Transverse colon (tissue), 4 donors: ENCODE data around the gene THAP4. TPM values are rescaled to one million over a fixed set of nuclear protein-coding genes. Genes with fewer than 3 reads are reported as not detected.

ENCODE experiments used
- DNase-seq: peaks from one replicate; pipeline ENCODE4 v3.0.0-alpha.2; 2019
- H3K27ac ChIP-seq, 4 donors: fragments of 200-600 bp; sonication (generic); 2 replicates each; pipeline ENCODE4 v1.5.1; 2016 to 2018; ENCODE audit warnings: inconsistent platforms in 4 of 4
- H3K27me3 ChIP-seq: fragments of 200-600 bp; sonication (generic); 2 replicates; pipeline ENCODE4 v1.5.1; 2017; ENCODE audit warnings: inconsistent platforms
- H3K36me3 ChIP-seq, 4 donors: fragments of 200-600 bp; sonication (generic); 2 replicates each; pipeline ENCODE4 v1.5.1; 2017 to 2019; ENCODE audit warnings: inconsistent platforms in 4 of 4
- H3K4me1 ChIP-seq, 4 donors: fragments of 200-600 bp; sonication (generic); 2 replicates each; pipeline ENCODE4 v1.5.1; 2017 to 2020; ENCODE audit warnings: inconsistent platforms in 4 of 4
- H3K4me3 ChIP-seq, 4 donors: fragments of 200-600 bp; sonication (generic); 1 replicate in 1 of 4; 2 replicates in 3 of 4; pipeline versions ENCODE4 v1.5.1 to v1.6.1; 2017 to 2019; ENCODE audit warnings: inconsistent platforms in 4 of 4
- H3K9me3 ChIP-seq, 2 donors: fragments of 200-600 bp; sonication (generic); 2 replicates each; pipeline ENCODE4 v1.5.1; 2017 to 2019; ENCODE audit warnings: inconsistent platforms in 2 of 2
- EP300 ChIP-seq: sonication (generic); formaldehyde crosslinking; IDR thresholded peaks from one replicate; pipeline ENCODE4 v1.6.1; 2017; ENCODE audit warnings: antibody characterized with exemption, low read depth
- POLR2A ChIP-seq: fragments of 450-650 bp; IDR thresholded peaks from one replicate; pipeline ENCODE4 v1.6.1; 2016; ENCODE audit warnings: antibody characterized with exemption, mild to moderate bottlenecking, moderate library complexity
- POLR2AphosphoS5 ChIP-seq, 3 donors: sonication (generic); formaldehyde crosslinking; IDR thresholded peaks; one replicate each; pipeline ENCODE4 v1.6.1; 2016; ENCODE audit warnings: antibody characterized with exemption in 3 of 3
- WGBS, 2 donors: methylation state at CpG; one replicate each; pipeline ENCODE4 v1.1.5; 2018; ENCODE audit warnings: low coverage in 1 of 2; 5-methylcytosine and 5-hydroxymethylcytosine counted together
- in situ Hi-C, 4 donors: fragments of 200-750 bp; cut with MboI; loops; one replicate each; pipeline versions ENCODE4 v1.15.0 to v1.15.1; 2017; ENCODE audit warnings: low sequenced_read_pairs in 3 of 4, low pct_ligation_motif_present in 1 of 4, low pct_unique_long_range_greater_than_20kb in 1 of 4
- intact Hi-C: fragments of 100-400 bp; cut with DNase I; formaldehyde crosslinking; loops from one replicate; pipeline ENCODE4 v1.15.1; 2023; ENCODE audit warnings: low total_unique reads
- total RNA-seq, 4 donors: library from RNA; depleted of rRNA; stranded (reverse); fragments of >200 nt; gene quantifications; one replicate each; pipeline ENCODE4 v1.1.0, GENCODE V29; 2016
- TF ChIP-seq, protein P1 (sequence below), 5 experiments: fragments of 200-600 bp in 3 of 5; fragments of 450-650 bp in 2 of 5; sonication (generic) in 3 of 5; IDR thresholded peaks; 1 replicate in 2 of 5; 2 replicates in 3 of 5; pipeline ENCODE4 v1.5.1; 2016 to 2017; ENCODE audit warnings: antibody characterized with exemption in 5 of 5, inconsistent platforms in 3 of 5, mild to moderate bottlenecking in 2 of 5, moderate library complexity in 1 of 5

The THAP4 gene
- total RNA-seq, 4 donors from 2014 or later = 65.1 to 142 (median 82.8) TPM

DNA sequence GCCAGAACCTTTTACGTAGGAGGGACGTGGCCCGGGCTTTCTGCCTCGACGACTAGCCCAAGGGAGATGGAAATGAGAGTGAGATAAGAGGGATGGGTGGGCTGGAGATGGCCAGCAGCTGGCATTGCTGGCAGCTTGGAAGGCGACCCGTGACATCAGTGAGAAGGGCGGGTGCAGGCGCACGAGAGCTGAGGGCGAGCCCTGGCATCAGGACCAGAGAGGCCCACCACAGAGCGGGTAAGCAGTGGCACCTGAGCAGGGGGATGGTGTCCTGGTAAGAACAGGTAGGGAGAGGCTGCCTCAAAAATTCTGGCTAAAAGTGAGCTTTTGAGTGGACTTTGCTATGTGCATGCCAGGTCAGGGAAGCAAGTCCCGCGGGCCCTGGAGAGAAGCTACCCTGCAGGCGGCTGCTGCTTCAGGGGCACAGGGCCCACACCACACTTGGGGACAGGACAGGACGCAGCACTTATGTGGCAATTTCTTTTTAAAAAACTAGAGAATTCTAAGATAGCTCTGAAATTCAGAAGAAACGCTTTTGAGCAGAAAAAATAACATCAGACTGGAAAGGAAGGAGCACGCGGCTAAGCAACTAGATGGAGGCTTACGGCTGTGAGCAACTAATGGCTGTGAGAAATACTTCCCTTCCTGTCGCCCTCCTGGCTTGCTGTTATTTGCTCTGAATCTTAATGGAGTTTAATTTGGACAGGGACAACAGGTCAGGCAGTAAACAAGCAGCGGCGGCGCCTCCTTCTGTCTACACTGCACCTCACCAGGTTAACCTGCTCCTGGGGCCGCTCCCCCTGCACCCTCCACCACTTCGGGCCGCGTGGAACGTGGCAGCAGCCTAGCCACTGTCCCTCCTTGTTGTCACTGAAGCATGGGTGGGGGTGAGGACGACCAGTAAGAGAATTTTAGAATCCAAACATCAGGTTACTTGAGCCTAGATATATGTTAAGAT, 20.5 kb downstream of the THAP4 start:
- Histone ChIP-seq H3K4me3 (peak overlapping the region in 3 of 4 donors; percentile 25 to 48 (median 30)), H3K9me3 (no peaks in the 10 kb centered on the region), H3K27me3 (no peaks in the 10 kb centered on the region), H3K4me1 (peaks cover 0 to 35% (median 16%) of the 10 kb centered on the region in 4 donors), H3K27ac (peak overlapping the region in 3 of 4 donors; percentile 44 to 63 (median 58)), H3K36me3 (no peaks in the 10 kb centered on the region)
- DNase-seq = no peak
- WGBS, 2 donors = 90 to 93% methylated on average over 10 to 30 of the region's 30 CpGs
- in situ Hi-C loops = no loop called here
- intact Hi-C loops = no loop called here
- no peak for TF ChIP-seq POLR2AphosphoS5 (IDR thresholded peaks at IDR 0.05)
- no peak for TF ChIP-seq POLR2A
- TF ChIP-seq EP300 = no peak
- TF ChIP-seq, protein P1, sequence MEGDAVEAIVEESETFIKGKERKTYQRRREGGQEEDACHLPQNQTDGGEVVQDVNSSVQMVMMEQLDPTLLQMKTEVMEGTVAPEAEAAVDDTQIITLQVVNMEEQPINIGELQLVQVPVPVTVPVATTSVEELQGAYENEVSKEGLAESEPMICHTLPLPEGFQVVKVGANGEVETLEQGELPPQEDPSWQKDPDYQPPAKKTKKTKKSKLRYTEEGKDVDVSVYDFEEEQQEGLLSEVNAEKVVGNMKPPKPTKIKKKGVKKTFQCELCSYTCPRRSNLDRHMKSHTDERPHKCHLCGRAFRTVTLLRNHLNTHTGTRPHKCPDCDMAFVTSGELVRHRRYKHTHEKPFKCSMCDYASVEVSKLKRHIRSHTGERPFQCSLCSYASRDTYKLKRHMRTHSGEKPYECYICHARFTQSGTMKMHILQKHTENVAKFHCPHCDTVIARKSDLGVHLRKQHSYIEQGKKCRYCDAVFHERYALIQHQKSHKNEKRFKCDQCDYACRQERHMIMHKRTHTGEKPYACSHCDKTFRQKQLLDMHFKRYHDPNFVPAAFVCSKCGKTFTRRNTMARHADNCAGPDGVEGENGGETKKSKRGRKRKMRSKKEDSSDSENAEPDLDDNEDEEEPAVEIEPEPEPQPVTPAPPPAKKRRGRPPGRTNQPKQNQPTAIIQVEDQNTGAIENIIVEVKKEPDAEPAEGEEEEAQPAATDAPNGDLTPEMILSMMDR (IDR thresholded peaks at IDR 0.05) = no peak

GRCh38 chr2:241615522-241616052, 21.4 kb downstream of the THAP4 start:
- Histone ChIP-seq H3K36me3 (no peaks in the 10 kb centered on the region), H3K4me3 (no peak overlapping the region), H3K9me3 (no peaks in the 10 kb centered on the region), H3K27ac (no peak overlapping the region), H3K4me1 (peaks cover 5 to 44% (median 21%) of the 10 kb centered on the region in 4 donors), H3K27me3 (no peaks in the 10 kb centered on the region)
- in situ Hi-C loops = no loop called here
- TF ChIP-seq EP300 (no peak), POLR2AphosphoS5 (IDR thresholded peaks at IDR 0.05) (no peak), POLR2A (no peak)
- TF ChIP-seq, protein P1 (IDR thresholded peaks at IDR 0.05) = no peak
- WGBS, 2 donors = 50 to 87% methylated on average over 1 to 16 of the region's 16 CpGs
- no peak for DNase-seq
- intact Hi-C loops = no loop called here

GRCh38 chr2:241615041-241615440, 21.9 kb downstream of the THAP4 start:
- Histone ChIP-seq H3K36me3 (no peaks in the 10 kb centered on the region), H3K27ac (no peak overlapping the region), H3K4me1 (peaks cover 7 to 47% (median 24%) of the 10 kb centered on the region in 4 donors), H3K9me3 (no peaks in the 10 kb centered on the region), H3K27me3 (no peaks in the 10 kb centered on the region), H3K4me3 (no peak overlapping the region)
- TF ChIP-seq POLR2A (no peak), EP300 (no peak), POLR2AphosphoS5 (IDR thresholded peaks at IDR 0.05) (no peak)
- TF ChIP-seq, protein P1 (IDR thresholded peaks at IDR 0.05) = no peak
- intact Hi-C loops (no loop called here), in situ Hi-C loops (no loop called here)
- WGBS, 2 donors = 65 to 67% methylated on average over 8 to 11 of the region's 11 CpGs
- DNase-seq = no peak

GRCh38 chr2:241613017-241613780, 23.8 kb downstream of the THAP4 start:
- H3K4me3 ChIP-seq = no peak overlapping the region
- intact Hi-C loops = no loop called here
- 79 to 82% methylated on average over 12 to 15 of the region's 15 CpGs for WGBS, 2 donors

More at GRCh38 chr2:241613017-241613780, 23.8 kb downstream of the THAP4 start:
- no peak for DNase-seq
- Histone ChIP-seq H3K9me3 (no peaks in the 10 kb centered on the region), H3K36me3 (no peaks in the 10 kb centered on the region), H3K27me3 (no peaks in the 10 kb centered on the region), H3K4me1 (peaks cover 7 to 56% (median 29%) of the 10 kb centered on the region in 4 donors), H3K27ac (peak overlapping the region in 3 of 4 donors; percentile 14 to 88 (median 85))
- in situ Hi-C loops = no loop called here
- no peak for TF ChIP-seq POLR2A
- no peak for TF ChIP-seq POLR2AphosphoS5 (IDR thresholded peaks at IDR 0.05)
- TF ChIP-seq, protein P1 (IDR thresholded peaks at IDR 0.05) = no peak
- TF ChIP-seq EP300 = no peak
